IPS DF 19.7 (cell line): Measurements from ENCODE around the gene SPINT2.
"Not testable (repeated sequence)": the region's sequence is repeated elsewhere in the genome, so short reads cannot be mapped to it uniquely, and the experiment has no call there.

Experiments
- DNase-seq: peaks from one replicate; pipeline ENCODE4 v3.0.0-alpha.2; 2013; ENCODE audit warnings: low read depth, low spot score

SPINT2 gene

GRCh38 chr19:38239816-38240215 is 24.6 kb upstream of the SPINT2 start:
- DNase-seq: no peak

GRCh38 chr19:38243279-38243673 is 21.1 kb upstream of the SPINT2 start:
- DNase-seq: no peak

DNA sequence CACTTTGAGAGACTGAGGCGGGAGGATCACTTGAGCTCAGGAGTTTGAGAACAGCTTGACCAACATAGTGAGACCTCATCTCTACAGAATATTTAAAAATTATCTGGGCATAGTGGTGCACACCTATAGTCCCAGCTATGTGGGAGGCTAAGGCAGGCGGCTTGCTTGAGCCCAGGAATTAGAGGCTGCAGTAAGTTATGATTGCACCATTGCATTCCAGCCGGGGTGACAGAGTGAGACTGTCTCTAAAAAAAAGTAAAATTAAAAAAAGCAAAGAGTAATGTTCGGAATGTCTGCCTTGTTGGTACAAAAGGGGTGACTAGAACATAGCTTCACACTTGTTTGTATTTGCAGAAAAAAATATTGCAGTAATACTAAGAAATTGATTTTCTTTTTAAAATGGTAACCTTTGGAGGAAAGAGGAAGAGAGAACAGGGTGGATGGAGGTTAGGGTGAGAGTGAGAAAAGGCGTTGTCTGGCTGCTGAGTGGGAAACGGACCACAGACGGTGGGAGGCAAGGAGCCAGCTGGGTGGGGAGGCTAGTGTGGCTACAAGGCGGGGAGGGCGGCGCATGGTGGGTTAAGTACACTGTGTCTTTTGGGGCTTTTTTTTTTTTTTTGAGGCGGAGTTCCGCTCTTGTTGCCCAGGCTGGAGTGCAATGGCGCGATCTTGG is 18.4 kb upstream of the SPINT2 start:
- no peak for DNase-seq

GRCh38 chr19:38247126-38247525 is 17.2 kb upstream of the SPINT2 start:
- DNase-seq: no peak

DNA sequence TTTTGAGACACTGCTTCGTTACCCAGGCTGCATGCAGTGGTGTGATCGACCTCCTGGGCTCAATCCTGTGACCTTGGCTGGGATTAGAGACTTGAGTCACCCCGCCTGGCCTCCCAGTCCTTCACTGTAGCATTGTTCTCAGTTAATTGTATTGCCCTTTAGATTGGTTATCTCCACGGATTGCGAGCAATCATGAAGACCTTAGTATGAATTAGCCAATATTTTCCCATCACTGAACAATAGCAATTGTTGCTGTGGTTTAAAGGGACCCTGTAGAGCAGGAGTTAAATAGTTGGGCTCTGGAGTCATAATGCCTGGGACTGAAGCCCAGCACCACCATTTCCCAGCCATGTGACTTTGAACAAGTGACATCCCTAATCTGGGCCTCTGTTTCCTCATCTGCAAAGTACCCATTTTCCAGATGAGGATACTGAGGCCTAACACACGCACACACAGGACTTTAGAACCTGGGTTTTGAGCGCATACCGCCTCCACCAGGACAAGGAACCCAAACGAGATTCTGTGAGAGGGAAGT is 16.6 kb upstream of the SPINT2 start:
- no peak for DNase-seq

- no peak for DNase-seq
Measured at GRCh38 chr19:38248421-38248820, 16.0 kb upstream of the SPINT2 start.

DNA sequence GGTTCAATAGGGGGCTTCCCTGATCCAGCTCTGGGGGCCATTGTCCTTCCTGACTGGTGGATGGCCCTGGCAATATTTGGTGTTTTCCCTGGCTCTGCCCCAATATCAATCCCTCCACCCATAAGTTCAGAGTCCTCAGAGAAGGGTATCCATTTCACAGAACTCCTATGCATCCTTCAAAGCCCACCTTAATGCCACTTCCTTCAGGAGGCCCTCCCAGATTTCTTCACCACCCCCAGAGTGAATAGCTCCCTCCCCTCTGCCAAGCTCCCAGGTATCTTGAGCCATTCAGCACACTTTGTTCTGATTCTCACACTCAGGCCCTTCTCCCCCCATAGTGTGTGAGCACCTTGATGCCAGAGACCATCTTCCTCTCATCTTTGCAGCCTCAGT is 13.9 kb upstream of the SPINT2 start:
- no peak for DNase-seq

- no peak for DNase-seq
Measured at GRCh38 chr19:38250821-38251563, 13.4 kb upstream of the SPINT2 start.

DNA sequence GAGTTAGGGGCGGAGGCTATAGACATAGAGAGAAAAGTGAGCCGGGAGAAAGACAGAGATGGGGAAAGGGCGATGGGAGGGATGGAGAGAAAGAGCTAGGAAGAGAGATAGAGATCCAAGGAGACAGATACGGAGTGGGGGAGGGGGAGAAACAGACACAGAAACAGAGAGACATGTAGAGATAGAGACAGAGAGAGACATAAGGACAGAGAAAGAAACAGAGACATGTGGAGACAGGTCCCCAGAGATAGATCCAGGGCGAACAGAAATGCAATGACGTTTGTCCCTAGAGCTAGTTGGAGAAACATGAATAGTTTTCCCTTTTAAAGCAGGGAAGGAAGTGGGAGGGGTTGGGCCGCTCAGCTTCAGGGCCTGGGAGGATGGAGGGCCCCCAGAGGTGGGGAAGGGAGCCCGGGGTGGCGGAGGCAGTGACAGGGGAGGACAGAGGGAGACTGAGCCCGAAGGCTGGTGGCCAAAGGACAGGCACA is 12.8 kb upstream of the SPINT2 start:
- DNase-seq: no peak

DNA sequence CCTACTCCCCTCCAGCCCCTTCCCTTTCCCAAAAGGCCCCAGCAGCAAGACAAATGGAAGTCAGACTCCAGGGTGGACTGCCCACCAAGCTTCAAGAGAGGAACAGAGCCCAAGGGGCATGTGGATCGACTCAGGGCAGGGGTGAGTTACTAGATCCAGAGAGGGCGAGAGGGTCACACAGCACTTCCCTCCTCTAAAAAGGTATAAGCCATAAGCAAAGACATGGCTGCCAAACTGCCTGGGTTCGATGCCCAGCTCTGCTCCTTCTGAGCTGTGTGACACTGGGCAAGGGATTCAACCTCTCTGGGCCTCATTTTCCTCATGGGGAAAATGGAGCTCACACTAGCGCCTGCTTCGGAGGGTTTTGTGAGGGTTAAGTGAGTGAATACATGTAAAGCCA is 12.0 kb upstream of the SPINT2 start:
- DNase-seq: no peak

DNA sequence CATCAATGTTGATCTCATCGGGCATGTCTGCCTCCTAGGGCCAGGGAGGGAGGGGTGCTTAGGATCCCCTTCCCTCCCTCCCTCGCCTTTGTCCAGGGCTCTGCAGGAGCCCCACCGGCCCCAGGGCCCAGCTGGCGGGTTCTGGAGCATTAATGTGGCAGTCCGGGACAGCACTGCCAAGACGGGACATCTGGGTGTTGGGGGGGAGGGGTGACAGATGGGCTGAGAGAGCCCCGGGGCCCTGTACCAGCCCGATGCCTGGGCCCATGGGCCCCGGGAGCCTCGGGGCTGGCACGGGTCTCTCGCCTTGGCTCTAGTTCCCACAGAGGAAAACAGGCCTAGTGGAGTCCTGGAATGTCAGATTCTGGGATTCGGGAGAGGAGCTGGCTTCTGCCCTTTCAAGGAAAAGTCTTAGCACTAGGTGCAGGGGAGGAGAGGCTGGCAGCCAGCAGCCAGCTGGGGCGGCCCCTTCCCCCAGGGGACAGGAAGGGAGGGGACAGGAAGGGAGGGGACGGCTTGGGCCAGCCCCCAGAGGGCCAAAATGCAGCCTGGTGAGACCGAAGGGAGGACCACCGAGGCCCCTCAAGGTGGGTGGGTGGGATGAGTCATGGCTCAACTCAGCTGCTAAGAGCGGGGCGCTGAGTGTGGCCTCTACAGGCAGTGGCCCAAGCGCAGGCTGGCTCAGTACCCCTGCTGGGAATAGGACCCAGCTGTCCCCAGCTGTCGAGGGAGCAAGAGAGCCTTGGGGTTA is 11.3 kb upstream of the SPINT2 start:
- DNase-seq: no peak

DNA sequence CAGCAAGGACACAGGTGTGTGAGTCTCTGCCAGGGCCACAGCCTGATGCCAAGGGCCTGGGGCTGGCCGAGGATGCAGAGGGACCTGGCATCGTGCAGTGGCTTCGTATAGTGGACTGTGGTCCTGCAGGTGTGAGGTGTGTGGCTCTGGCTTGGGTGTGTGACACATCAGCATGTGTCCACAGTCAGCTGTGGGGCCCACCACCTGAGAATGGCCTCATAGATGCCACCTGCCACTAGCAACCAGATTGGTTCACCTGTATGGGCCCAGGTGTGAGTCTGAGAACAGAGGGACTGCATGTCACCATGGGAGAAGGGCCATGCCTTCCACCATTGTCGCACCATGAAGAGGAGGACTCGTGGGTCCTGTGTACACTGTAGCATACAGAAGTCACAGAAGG is 10.6 kb upstream of the SPINT2 start:
- DNase-seq: no peak

- no peak for DNase-seq
Measured at GRCh38 chr19:38255383-38256014, 8.9 kb upstream of the SPINT2 start.

DNA sequence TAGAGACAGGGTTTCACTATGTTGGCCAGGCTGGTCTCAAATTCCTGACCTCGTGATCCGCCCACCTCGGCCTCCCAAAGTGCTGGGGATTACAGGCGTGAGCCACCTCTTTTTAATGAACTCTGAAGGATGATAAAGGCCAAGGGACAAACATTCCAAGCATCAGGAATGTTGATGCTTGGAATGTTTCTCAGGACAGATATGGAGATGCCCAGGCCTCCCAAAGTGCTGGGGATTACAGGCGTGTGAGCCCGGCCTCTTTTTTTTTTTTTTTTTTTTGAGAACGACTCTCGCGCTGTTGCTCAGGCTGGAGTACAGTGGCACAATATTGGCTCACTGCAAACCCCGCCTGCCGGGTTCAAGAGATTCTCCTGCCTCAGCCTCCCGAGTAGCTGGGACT is 2.4 kb upstream of the SPINT2 start:
- not testable (repeated sequence) for DNase-seq

DNA sequence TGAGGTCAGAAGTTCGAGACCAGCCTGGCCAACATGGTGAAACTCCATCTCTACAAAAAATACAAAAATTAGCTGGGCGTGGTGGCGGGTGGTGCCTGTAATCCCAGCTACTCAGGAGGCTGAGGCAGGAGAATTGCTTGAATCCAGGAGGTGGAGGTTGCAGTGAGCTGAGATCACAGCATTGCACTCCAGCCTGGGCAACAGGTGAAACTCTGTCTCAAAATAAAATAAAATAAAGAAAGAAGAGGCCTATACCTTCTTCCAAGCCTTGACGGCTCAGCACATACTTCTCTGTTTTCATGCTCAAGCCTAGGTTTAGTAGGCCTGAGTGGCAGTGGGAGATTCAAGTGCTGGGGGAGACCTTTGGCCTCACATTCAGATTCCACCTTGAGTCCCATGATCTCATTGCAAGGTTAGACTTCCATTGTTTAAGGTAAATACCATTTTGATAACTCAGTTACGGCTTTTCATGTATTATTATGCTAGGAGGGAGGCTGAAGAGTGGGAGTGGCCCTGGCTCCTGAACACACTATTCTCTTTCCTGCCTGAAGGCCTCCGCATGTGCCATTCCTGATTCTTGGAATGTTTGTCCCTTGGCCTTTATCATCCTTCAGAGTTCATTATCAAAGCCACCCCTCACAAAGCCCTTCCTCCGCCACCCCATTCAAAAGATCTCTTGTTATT is 1.6 kb upstream of the SPINT2 start:
- no peak for DNase-seq

DNA sequence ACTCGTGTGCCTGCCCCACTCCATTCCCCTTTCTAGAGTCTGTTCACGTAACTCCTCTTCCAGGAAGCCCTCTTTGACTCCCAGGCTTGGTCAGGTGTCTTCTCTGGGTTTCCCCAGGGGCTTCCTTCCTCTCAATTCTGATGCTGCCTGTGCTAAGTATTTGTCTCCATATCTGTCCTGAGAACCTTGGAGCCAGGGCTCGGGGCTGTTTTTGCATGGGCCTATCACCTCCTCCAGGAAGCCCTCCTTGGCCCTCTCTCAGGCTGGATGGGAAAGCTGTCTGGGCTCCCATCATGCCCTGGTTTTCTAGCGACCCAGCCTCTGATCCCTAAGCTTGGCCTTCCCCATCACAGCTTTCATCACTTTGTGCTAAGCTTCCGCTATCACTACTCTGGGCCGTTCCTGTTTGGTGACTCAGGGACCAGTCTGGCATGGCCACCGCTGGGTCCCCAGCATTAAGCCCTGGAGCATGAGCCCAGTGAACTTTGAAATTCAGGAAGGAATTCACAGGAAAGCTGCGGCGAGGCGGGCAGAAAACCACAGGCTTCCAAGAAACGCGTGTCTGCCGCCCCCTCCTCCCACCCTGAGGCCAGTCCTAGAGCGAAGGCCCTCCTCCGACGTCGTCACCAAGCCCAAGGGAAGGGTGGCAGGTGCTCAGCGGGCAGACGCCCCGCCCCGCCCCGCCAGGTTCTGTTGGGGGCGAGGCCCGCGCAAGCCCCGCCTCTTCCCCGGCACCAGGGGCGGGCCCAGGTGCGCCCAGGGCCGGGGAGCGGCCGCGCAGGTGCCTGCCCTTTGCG is 486 bp upstream of the SPINT2 start:
- DNase-seq: no peak

DNA sequence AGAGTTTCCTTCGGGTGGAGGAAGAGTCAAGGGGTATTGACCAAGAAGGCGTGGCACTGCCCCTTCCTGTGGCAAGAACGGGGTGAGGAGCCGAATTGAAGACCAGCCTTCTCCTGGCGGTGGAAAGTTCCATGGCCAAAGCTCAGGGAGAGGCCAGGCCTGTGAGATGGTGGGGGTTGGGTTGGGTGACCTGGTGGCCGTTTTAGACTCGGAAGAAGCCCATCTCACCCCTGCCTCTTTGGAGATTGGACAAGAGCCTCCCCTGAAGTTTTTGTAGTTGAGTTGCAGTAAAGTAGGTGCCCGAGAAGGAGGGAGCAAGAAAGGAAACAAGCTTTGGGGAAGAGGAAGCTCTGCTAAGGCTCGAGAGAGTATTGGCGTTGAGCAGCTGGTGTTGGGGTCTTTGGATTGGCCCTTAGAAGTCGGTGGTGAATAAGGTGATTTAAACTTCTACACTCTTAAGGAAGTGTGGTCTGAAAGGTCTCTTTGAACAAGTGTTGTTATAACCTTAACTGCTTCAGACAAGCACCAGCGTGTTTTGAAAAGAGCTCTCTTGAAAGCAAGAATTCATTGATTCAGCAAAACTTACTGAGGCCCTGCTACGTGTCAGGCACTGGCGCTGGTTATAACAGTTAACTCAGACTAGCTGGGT is 964 bp downstream of the SPINT2 start:
- no peak for DNase-seq

GRCh38 chr19:38265921-38266429 is 1.6 kb downstream of the SPINT2 start:
- DNase-seq: no peak

DNA sequence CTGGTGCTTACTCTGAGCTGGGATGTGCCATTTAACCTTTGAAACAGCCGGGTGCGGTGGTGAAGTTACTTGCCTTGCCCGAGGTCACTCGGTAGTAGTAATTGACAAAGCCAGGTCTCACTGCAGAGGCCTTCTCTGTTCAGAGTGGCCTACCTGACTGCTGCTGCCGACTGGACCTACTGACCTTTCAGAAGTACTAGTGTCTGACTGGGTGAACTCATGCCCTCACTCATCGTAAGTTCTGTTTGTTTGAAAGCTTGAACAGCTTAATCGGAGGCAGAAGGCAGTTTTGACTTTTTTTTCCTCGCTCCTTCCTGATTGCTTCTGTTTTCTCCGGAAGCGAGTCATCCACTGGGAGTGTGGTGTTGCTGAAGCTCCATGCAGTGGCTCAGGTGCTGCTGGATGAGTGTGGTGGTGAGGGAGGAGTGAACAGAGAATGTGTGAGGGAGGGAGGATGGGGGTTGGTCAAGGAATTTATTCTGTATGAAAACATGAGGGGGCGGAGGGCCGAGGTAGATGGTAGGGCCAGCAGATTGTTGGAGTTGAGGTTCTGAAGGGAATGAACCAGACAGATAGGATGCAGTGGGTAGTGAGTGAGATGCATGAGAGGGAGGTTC is 2.7 kb downstream of the SPINT2 start:
- no peak for DNase-seq
